A673 (cell line): ENCODE measurements around the gene M1AP.

Source experiments
- EZH2 ChIP-seq: fragments of 200-600 bp; sonication (generic); IDR thresholded peaks from 2 replicates; pipeline ENCODE4 v1.6.1; 2017; ENCODE audit warnings: borderline replicate concordance, low read depth, mild to moderate bottlenecking, mixed read lengths, antibody characterized with exemption, low read length; ENCODE audit not compliant: poor library complexity, severe bottlenecking
- TF ChIP-seq, protein P1 (sequence below): fragments of 300-800, 200-600 bp; sonication (generic); conservative IDR thresholded peaks from 2 replicates; pipeline ENCODE4 v1.5.1; 2017; ENCODE audit warnings: low read depth, mild to moderate bottlenecking, antibody characterized with exemption, low read length, moderate library complexity, mixed read lengths

- TF ChIP-seq, protein P1, sequence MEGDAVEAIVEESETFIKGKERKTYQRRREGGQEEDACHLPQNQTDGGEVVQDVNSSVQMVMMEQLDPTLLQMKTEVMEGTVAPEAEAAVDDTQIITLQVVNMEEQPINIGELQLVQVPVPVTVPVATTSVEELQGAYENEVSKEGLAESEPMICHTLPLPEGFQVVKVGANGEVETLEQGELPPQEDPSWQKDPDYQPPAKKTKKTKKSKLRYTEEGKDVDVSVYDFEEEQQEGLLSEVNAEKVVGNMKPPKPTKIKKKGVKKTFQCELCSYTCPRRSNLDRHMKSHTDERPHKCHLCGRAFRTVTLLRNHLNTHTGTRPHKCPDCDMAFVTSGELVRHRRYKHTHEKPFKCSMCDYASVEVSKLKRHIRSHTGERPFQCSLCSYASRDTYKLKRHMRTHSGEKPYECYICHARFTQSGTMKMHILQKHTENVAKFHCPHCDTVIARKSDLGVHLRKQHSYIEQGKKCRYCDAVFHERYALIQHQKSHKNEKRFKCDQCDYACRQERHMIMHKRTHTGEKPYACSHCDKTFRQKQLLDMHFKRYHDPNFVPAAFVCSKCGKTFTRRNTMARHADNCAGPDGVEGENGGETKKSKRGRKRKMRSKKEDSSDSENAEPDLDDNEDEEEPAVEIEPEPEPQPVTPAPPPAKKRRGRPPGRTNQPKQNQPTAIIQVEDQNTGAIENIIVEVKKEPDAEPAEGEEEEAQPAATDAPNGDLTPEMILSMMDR, result no peak
- TF ChIP-seq EZH2, result no peak
Measured at GRCh38 chr2:74548285-74548899, 99.7 kb downstream of the M1AP start.
